Globus pallidus (tissue), 1 donor: ENCODE data around the gene AGRN.

Experiments
- DNase-seq: peaks from one replicate; pipeline ENCODE4 v3.0.0-alpha.2; 2015; ENCODE audit warnings: low spot score

Gene AGRN

DNA sequence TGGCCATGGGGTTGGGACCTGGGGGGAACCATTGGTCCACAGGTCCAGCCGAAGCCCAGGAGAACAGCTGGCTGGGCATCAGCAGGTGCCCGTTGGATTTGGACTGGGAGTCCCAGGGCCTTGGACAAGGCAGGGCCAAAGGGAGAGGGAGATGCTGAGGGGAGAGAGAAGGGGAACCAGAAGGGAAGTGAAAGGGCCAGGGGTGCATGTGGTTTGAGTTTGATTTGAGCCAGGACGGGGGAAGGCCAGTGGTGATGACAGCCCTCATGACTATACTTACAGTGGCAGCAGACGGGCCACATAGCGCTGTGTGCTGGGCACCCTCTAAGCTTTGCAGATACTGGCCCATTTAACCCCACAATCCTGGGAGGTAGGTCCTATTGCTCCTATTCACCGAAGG lies 18.8 kb downstream of the AGRN start:
- DNase-seq, result no peak

DNA sequence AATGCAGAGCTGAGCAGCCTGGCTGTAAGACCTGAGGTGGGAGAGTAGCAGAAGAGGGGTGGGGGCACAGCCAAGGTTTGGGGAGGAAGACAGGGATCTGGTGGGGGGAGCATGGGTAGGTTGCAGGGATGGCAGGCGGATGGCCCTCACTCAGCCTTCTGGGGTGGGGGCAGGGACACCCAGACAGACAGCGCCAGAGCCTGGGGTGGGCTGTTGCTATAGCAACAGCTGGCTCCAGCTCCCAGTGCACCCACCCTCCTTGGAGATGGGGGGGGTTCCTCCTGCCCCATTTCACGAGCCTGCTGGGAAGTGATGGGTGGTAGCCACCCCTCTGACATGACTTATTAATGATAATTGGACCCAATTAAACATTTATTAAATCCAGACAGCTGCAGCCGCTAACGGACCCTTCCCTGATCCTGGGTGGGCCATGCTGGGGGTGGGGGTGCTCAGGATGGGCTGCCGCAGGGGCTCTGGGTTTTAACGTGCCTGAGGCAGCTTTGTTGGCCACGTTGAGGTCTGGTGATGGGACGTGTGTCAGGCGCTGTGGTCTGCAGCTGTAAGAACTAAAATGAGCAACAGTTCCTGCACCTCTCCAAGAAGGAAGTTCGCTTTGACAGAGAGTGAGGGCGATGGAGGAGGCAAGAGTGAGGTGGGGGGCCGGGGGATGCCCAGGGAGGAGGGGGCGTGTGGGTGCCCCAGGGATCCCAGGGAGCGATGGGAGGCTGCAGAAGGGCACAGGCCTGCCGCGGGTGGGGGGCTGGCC lies 19.4 kb downstream of the AGRN start:
- no peak for DNase-seq

DNA sequence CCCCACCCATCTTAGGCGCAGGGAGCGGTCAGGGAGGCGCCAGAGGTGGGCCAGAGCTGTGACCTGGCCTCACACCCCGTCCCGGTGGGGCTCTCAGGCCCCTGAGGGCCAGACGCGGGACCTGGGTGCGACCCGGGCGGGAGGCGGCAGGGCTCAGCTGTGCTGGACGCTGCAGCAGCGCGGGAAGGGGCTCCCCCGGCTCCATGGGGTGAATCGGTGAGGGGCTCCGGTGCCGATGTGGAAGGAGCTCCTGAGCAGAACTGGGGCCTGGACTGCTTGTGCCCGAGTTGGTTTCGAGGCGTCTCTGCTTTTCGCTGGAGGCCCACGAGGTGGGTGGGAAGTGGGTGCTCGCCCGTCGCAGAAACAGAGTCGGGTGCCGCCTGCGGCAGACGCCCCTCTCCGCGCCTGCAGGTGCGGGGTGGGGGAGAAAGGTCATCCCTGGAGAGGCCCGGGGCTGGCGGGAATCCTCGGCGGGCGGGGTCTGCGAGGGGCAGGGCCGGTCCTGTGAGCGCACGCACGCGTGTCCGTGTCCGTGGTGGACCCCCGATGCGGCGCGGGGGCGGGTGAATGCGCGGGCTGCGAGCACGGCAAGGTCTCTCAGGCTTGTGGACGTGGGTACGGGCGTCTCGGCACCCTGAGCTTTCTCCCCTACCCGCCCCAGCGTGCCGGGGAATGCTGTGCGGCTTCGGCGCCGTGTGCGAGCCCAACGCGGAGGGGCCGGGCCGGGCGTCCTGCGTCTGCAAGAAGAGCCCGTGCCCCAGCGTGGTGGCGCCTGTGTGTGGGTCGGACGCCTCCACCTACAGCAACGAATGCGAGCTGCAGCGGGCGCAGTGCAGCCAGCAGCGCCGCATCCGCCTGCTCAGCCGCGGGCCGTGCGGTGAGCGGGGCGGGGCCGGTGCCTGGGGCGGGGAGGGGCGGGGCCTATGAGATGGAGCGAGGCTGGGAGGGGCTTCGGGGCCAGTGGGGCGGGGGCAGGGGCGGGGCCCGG lies 20.4 kb downstream of the AGRN start:
- DNase-seq, result peak; percentile 72

DNA sequence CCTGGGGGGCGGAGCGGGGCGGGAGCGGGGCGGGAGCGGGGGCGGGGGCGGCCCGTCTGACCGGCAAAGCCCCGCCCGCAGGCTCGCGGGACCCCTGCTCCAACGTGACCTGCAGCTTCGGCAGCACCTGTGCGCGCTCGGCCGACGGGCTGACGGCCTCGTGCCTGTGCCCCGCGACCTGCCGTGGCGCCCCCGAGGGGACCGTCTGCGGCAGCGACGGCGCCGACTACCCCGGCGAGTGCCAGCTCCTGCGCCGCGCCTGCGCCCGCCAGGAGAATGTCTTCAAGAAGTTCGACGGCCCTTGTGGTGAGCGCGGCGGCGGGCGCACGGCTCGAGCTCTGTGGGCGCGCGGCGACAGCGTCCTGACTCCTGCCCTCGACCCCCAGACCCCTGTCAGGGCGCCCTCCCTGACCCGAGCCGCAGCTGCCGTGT lies 21.2 kb downstream of the AGRN start:
- no peak for DNase-seq

GRCh38 chr1:1041873-1042272 lies 22.0 kb downstream of the AGRN start:
- no peak for DNase-seq

- no peak for DNase-seq
Observed at GRCh38 chr1:1042835-1043234, 22.9 kb downstream of the AGRN start.

GRCh38 chr1:1043411-1043810 lies 23.5 kb downstream of the AGRN start:
- DNase-seq, result no peak

GRCh38 chr1:1043921-1044320 lies 24.0 kb downstream of the AGRN start:
- DNase-seq, result no peak

GRCh38 chr1:1044455-1045078 lies 24.6 kb downstream of the AGRN start:
- DNase-seq, result no peak

- no peak for DNase-seq
Observed at GRCh38 chr1:1045129-1045528, 25.2 kb downstream of the AGRN start.

DNA sequence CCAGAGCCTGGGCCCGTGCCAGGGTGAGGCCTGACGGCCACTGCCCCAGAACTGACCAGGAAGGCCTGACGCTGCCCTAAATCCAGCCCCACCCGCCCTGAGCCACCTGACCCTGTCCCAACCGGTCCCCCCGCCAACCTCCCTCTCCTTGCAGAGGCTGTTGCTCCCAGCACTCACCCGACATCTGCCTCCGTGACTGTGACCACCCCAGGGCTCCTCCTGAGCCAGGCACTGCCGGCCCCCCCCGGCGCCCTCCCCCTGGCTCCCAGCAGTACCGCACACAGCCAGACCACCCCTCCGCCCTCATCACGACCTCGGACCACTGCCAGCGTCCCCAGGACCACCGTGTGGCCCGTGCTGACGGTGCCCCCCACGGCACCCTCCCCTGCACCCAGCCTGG lies 26.3 kb downstream of the AGRN start:
- DNase-seq, result no peak

DNA sequence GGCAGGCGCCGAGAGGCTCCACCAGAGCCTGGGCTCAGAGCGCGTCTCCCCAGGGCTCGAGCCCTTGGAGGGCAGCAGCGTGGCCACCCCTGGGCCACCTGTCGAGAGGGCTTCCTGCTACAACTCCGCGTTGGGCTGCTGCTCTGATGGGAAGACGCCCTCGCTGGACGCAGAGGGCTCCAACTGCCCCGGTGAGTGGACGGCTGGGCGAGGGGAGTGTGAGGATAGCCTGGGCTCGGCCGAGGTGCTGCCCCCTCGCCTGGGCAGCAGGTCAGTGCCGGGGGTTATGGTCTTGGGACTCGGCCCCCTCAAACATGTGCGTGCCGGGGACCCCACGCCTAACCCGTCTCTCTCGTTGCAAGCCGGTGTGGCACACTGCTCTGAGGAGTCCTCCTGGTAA lies 26.8 kb downstream of the AGRN start:
- DNase-seq, result no peak

GRCh38 chr1:1047407-1047806 lies 27.5 kb downstream of the AGRN start:
- DNase-seq, result no peak

GRCh38 chr1:1047963-1048362 lies 28.0 kb downstream of the AGRN start:
- no peak for DNase-seq

DNA sequence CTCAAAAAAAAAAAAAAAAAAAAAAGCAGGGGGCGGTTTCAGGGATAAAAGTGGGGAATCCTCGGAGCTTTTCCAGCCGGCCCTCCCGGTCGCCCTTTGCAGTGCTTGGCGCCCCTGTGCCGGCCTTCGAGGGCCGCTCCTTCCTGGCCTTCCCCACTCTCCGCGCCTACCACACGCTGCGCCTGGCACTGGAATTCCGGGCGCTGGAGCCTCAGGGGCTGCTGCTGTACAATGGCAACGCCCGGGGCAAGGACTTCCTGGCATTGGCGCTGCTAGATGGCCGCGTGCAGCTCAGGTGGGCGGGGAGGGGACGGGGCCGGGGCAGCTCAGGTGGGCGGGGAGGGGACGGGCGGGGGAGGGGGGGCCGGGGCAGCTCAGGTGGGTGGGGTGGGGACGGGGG lies 28.8 kb downstream of the AGRN start:
- DNase-seq, result no peak

GRCh38 chr1:1049318-1050165 lies 29.6 kb downstream of the AGRN start:
- DNase-seq, result no peak

DNA sequence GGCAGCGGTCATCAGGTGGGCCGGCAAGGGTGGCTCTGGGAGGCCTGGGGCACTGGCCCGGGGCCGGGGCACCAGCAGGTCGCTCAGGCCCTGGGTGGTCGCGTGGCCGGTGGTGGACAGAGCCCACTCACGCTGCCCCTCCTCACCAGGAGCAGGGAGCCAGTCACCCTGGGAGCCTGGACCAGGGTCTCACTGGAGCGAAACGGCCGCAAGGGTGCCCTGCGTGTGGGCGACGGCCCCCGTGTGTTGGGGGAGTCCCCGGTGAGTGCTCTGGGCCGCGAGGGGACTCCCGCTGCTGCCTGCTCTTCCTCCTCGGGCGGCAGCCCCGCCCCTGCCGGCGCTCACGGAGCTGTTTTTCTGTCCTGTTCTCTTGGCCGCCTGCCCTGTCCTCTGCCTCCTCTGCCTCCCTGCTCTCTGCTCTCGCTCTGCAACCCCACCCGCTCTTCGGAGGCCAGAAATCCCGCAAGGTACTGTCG lies 30.7 kb downstream of the AGRN start:
- no peak for DNase-seq

DNA sequence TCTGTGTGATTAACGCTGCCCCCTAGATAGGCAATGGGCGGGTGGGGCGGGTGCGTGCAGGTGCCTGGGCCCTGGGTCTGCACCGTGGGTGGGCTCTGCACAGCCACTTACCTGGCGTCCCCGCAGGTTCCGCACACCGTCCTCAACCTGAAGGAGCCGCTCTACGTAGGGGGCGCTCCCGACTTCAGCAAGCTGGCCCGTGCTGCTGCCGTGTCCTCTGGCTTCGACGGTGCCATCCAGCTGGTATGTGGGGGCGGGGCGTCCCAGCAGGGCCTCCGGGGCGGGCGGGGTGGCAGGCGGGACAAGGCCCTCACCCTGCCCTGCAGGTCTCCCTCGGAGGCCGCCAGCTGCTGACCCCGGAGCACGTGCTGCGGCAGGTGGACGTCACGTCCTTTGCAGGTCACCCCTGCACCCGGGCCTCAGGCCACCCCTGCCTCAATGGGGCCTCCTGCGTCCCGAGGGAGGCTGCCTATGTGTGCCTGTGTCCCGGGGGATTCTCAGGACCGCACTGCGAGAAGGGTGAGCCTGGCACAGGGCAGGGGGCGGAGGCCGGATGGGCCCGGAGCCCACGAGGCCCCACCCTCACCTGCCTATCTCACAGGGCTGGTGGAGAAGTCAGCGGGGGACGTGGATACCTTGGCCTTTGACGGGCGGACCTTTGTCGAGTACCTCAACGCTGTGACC lies 31.3 kb downstream of the AGRN start:
- DNase-seq, result no peak

DNA sequence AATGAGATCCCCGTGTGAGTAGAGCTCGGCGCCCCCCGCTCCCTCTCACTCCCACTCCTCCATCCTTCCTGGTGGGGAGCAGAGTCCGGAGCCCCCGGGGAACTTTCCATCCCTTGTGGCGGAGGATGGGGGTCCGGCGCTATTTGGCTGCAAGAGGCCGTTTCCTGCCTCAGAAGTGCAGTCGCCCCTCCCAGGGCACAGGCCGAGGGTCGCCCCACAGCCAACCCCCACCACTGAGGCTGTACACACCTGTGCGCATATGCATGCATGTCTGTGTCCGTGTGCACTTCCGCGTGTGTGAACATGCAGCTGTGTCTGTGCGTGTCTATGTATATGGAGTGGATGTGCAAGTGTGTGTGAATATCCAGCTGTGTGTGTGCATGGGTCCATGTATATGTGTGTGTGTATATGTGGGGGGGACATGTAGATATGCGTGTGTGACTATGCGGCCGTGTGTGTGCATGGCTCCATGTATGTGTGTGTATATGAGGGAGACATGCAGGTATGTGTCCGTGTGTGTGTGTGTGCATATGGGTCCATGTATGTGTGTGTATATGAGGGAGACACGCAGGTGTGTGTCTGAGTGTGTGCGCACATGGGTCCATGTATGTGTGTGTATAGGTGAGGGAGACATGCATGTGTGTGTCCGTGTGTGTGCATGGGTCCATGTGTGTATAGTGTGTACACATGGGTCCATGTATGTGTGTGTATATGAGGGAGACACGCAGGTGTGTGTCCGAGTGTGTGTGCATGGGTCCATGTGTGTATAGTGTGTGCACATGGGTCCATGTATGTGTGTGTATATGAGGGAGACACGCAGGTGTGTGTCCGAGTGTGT lies 32.3 kb downstream of the AGRN start:
- DNase-seq, result no peak

DNA sequence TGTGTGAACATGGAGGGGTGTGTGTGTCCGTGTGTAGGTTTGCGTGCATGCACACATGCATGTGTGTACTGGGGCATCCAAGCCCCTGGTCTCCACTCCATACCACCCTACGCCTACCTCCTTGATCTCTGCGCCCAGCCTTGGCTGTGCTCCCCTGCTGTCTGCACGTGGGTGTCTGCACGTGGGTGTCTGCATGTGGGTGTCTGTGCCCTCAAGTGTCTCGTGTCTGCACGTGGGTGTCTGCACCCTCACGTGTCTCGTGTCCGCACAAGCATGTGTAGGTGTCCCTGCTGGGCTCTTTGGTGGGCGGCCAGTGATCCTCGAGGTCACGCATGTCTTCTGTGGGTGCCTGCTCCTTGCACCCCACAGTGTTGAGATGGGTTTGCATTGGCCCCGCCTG lies 33.1 kb downstream of the AGRN start:
- no peak for DNase-seq
